CD4-positive, alpha-beta T cell treated with Interferon alpha-2 for 1 hour (primary cell): Measurements from ENCODE around the gene PXMP2.

Source experiments
- DNase-seq, 2 donors: peaks; one replicate each; pipeline ENCODE4 v3.0.0-alpha.2; 2020 to 2022

Gene PXMP2

GRCh38 chr12:132687211-132688164 is at the start of gene PXMP2, which contains the start of gene POLE:
PXMP2 (plus strand) TSS chr12:132687587; CDS start chr12:132687671, 84 bp downstream.
POLE (minus strand) TSS chr12:132687342; CDS start chr12:132687315, 27 bp downstream.
- peak; percentile 93 to 95 for DNase-seq

GRCh38 chr12:132637811-132638210 is 49.6 kb upstream of the PXMP2 start:
- DNase-seq: no peak

- DNase-seq: no peak
These were observed 48.6 kb upstream of the PXMP2 start for GRCh38 chr12:132638541-132639408.

- DNase-seq: no peak
These were observed 47.3 kb upstream of the PXMP2 start for GRCh38 chr12:132639956-132640520.

GRCh38 chr12:132640936-132641335 is 46.5 kb upstream of the PXMP2 start:
- DNase-seq: no peak

- no peak for DNase-seq
These were observed 45.4 kb upstream of the PXMP2 start for GRCh38 chr12:132641811-132642650.

GRCh38 chr12:132642846-132643835 is 44.2 kb upstream of the PXMP2 start:
- no peak for DNase-seq

- DNase-seq: no peak
These were observed 40.5 kb upstream of the PXMP2 start for GRCh38 chr12:132646850-132647249.

- no peak for DNase-seq
These were observed 39.5 kb upstream of the PXMP2 start for GRCh38 chr12:132647858-132648257.

- no peak for DNase-seq
These were observed 38.7 kb upstream of the PXMP2 start for GRCh38 chr12:132648616-132649225.

GRCh38 chr12:132649226-132649945 is 38.0 kb upstream of the PXMP2 start:
- no peak for DNase-seq

- DNase-seq: no peak
These were observed 35.8 kb upstream of the PXMP2 start for GRCh38 chr12:132651444-132652100.

GRCh38 chr12:132653567-132654290 is 33.7 kb upstream of the PXMP2 start:
- no peak for DNase-seq

- no peak for DNase-seq
These were observed 30.2 kb upstream of the PXMP2 start for GRCh38 chr12:132657004-132657727.

- DNase-seq: no peak
These were observed 29.1 kb upstream of the PXMP2 start for GRCh38 chr12:132658149-132658894.

- DNase-seq: no peak
These were observed 28.2 kb upstream of the PXMP2 start for GRCh38 chr12:132659146-132659545.

GRCh38 chr12:132660052-132660451 is 27.3 kb upstream of the PXMP2 start:
- no peak for DNase-seq
